GM12878 (cell line): ENCODE measurements around the gene RERE. TPM values are rescaled to one million over a fixed set of nuclear protein-coding genes. Genes with fewer than 3 reads are reported as not detected.

Experiments used
- ATAC-seq: fragments of 200-7000 bp; cut with Tn5 transposase; 3 replicates; pipeline ENCODE4 v1.9.1; 2020; ENCODE audit warnings: mild to moderate bottlenecking, moderate library complexity
- BruUV-seq: library from RNA; stranded (reverse); fragments of 400-500 nt; replicated peaks from 2 replicates; lab custom pipeline; 2021; lab: Mats Ljungman, UMichigan
- CTCF ChIA-PET: fragments of 300-600 bp; sonication (Branson Sonifier 250); formaldehyde crosslinking; extraction: SDS; loops from one replicate; lab custom pipeline; 2021; ENCODE audit warnings: inconsistent platforms; lab: Yijun Ruan, JAX
- POLR2A ChIA-PET: fragments of 350-600 bp; formaldehyde crosslinking; extraction: SDS; loops from one replicate; lab custom pipeline; 2021; ENCODE audit warnings: inconsistent platforms; lab: Charles Lee
- RAD21 ChIA-PET: fragments of 300-600 bp; sonication (Branson Sonifier 250); formaldehyde crosslinking; loops from one replicate; lab custom pipeline; 2023; ENCODE audit warnings: antibody characterized with exemption; ENCODE audit not compliant: unreplicated experiment; lab: Charles Lee
- SMC1A ChIA-PET: fragments of 300-600 bp; sonication (Branson Sonifier 250); formaldehyde crosslinking; loops from one replicate; lab custom pipeline; 2023; ENCODE audit not compliant: unreplicated experiment, uncharacterized antibody; lab: Charles Lee
- DNase-seq: peaks from one replicate; pipeline ENCODE4 v3.0.0-alpha.2; 2011; ENCODE audit warnings: low read depth, low spot score
- FAIRE-seq: peaks from 3 replicates; lab custom pipeline; 2011; peaks lifted over from hg19 to GRCh38; lab: Jason Lieb, UNC
- H2AFZ ChIP-seq: 2 replicates; pipeline ENCODE4 v1.6.0; 2011; ENCODE audit warnings: low read depth, low read length, control low read depth; ENCODE audit not compliant: control insufficient read depth
- H3K27ac ChIP-seq: 2 replicates; pipeline ENCODE4 v1.5.1; 2011; ENCODE audit warnings: control low read depth; ENCODE audit not compliant: control insufficient read depth, insufficient read depth
- H3K27me3 ChIP-seq, 2 experiments: replicated peaks in 1 of 2; 2 replicates each; pipeline versions ENCODE4 v1.6.0 to v1.6.1; 2011; ENCODE audit warnings: low read length in 1 of 2; ENCODE audit not compliant: control insufficient read depth in 2 of 2, insufficient read depth in 2 of 2
- H3K36me3 ChIP-seq, 2 experiments: 2 replicates each; pipeline ENCODE4 v1.5.1; 2011; ENCODE audit warnings: low read length in 1 of 2; ENCODE audit not compliant: control insufficient read depth in 2 of 2, insufficient read depth in 2 of 2
- H3K4me1 ChIP-seq: 2 replicates; pipeline ENCODE4 v1.6.1; 2011; ENCODE audit warnings: mild to moderate bottlenecking, low read length, moderate library complexity, mixed read lengths; ENCODE audit not compliant: control insufficient read depth, insufficient read depth
- H3K4me2 ChIP-seq: 2 replicates; pipeline ENCODE4 v1.6.0; 2011; ENCODE audit warnings: control low read depth; ENCODE audit not compliant: control insufficient read depth, insufficient read depth
- H3K4me3 ChIP-seq: fragments of 200-600 bp; sonication (generic); 2 replicates; pipeline ENCODE4 v1.5.1; 2016
- H3K79me2 ChIP-seq: 2 replicates; pipeline ENCODE4 v1.6.0; 2011; ENCODE audit warnings: low read length; ENCODE audit not compliant: control insufficient read depth, insufficient read depth
- H3K9ac ChIP-seq: 2 replicates; pipeline ENCODE4 v1.8.0; 2011; ENCODE audit warnings: low read length, control low read depth, mixed read lengths; ENCODE audit not compliant: control insufficient read depth, insufficient read depth
- H3K9me3 ChIP-seq: replicated peaks from 3 replicates; pipeline ENCODE4 v1.5.1; 2011; ENCODE audit warnings: mild to moderate bottlenecking, low read length; ENCODE audit not compliant: control insufficient read depth, insufficient read depth
- H4K20me1 ChIP-seq: 2 replicates; pipeline ENCODE4 v1.6.0; 2011; ENCODE audit not compliant: control insufficient read depth, insufficient read depth
- ATF2 ChIP-seq: IDR thresholded peaks from 2 replicates; pipeline ENCODE4 v1.6.1; 2012; ENCODE audit warnings: low read length, inconsistent platforms
- ATF7 ChIP-seq: fragments of 450-650 bp; IDR thresholded peaks from 2 replicates; pipeline ENCODE4 v1.6.1; 2016; ENCODE audit warnings: low read depth, mild to moderate bottlenecking
- CTCF ChIP-seq, 3 experiments: IDR thresholded peaks in 2 of 3; conservative IDR thresholded peaks in 1 of 3; 2 replicates each; pipeline ENCODE4 v1.5.1; 2011; ENCODE audit warnings: low read depth in 3 of 3, low read length in 3 of 3, mild to moderate bottlenecking in 3 of 3, control low read depth in 2 of 3, moderate library complexity in 2 of 3, inconsistent platforms in 1 of 3, mixed read lengths in 1 of 3; ENCODE audit not compliant: control insufficient read depth in 2 of 3, insufficient read depth in 1 of 3; ENCODE audit errors: extremely low read depth in 1 of 3
- HDAC2 ChIP-seq: fragments of 200-600 bp; sonication (generic); IDR thresholded peaks from 2 replicates; pipeline ENCODE4 v1.6.1; 2017
- MTA2 ChIP-seq: fragments of 450-650 bp; IDR thresholded peaks from 2 replicates; pipeline ENCODE4 v1.6.1; 2016; ENCODE audit warnings: low read depth, mild to moderate bottlenecking, moderate library complexity
- NR2C2 ChIP-seq: IDR thresholded peaks from 2 replicates; pipeline ENCODE4 v1.6.1; 2011; ENCODE audit warnings: borderline replicate concordance, low read depth; ENCODE audit not compliant: control insufficient read depth, insufficient read length
- PAX5 ChIP-seq: IDR thresholded peaks from 2 replicates; pipeline ENCODE4 v1.6.1; 2011; ENCODE audit warnings: low read depth, low read length, borderline replicate concordance
- RELA ChIP-seq: fragments of 450-650 bp; IDR thresholded peaks from 2 replicates; pipeline ENCODE4 v1.8.0; 2014; ENCODE audit warnings: borderline replicate concordance; ENCODE audit not compliant: partially characterized antibody
- REST ChIP-seq: IDR thresholded peaks from 2 replicates; pipeline ENCODE4 v1.6.1; 2012; ENCODE audit warnings: mild to moderate bottlenecking, low read depth, low read length
- SP1 ChIP-seq: IDR thresholded peaks from one replicate; pipeline ENCODE4 v1.6.1; 2011; ENCODE audit warnings: low read depth, low read length
- TARDBP ChIP-seq: IDR thresholded peaks from 2 replicates; pipeline ENCODE4 v1.6.1; 2016; ENCODE audit warnings: borderline replicate concordance
- ZBED1 ChIP-seq: IDR thresholded peaks from 2 replicates; pipeline ENCODE4 v1.6.1; 2016; ENCODE audit warnings: borderline replicate concordance
- ZBTB40 ChIP-seq: fragments of 450-650 bp; IDR thresholded peaks from 2 replicates; pipeline ENCODE4 v1.6.1; 2016; ENCODE audit warnings: mild to moderate bottlenecking, moderate library complexity, borderline replicate concordance
- ZNF384 ChIP-seq: IDR thresholded peaks from 2 replicates; pipeline ENCODE4 v1.6.1; 2012; ENCODE audit warnings: low read depth, mild to moderate bottlenecking, low read length, improper control_type of control experiment, borderline replicate concordance
- WGBS: methylation state at CpG from one replicate; pipeline ENCODE4 v1.1.6; 2016; ENCODE audit warnings: low lambda C conversion rate; ENCODE audit not compliant: insufficient replicate concordance, insufficient coverage; ENCODE audit errors: missing lambda C conversion rate; 5-methylcytosine and 5-hydroxymethylcytosine counted together
- in situ Hi-C: fragments of 300-500 bp; cut with MboI; formaldehyde crosslinking; loops from 9 replicates; pipeline ENCODE4 v1.14.3; 2018; ENCODE audit warnings: mixed read lengths
- intact Hi-C: fragments of 100-400 bp; cut with micrococcal nuclease; formaldehyde crosslinking; loops from one replicate; pipeline ENCODE4 v1.14.2; 2022; ENCODE audit not compliant: unreplicated experiment
- polyA plus RNA-seq, 11 experiments: library from polyadenylated mRNA; depleted of rRNA in 4 of 11; unstranded in 6 of 11; stranded (reverse) in 5 of 11; fragments of >200 nt; fragmentation: Nextera tagmentation in 4 of 11; fragmentation: Illumina TruSeq in 1 of 11; extraction: Ambion mirVana in 4 of 11; extraction: Trizol in 1 of 11; gene quantifications; 1 replicate in 1 of 11; 2 replicates in 10 of 11; pipeline versions ENCODE4 v1.2.1 to v1.2.3, GENCODE V29; 2011 to 2016; ENCODE audit warnings: inconsistent platforms in 2 of 11, missing spikeins in 2 of 11, low read depth in 1 of 11
- total RNA-seq, 4 experiments: library from RNA; depleted of rRNA in 3 of 4; stranded (reverse); fragments of >200 nt in 3 of 4; fragmentation: Illumina TruSeq in 1 of 4; extraction: Trizol in 1 of 4; gene quantifications; 2 replicates each; pipeline versions ENCODE4 v1.2.1 to v1.2.3, GENCODE V29; 2013 to 2021

Gene RERE
- total and polyA plus RNA-seq, 10 of the 15 experiments (the other 5 are each of a cell fraction or from before 2014, with no cell fraction given) = 5.2 to 60.5 (median 20.2) TPM

- Histone ChIP-seq H3K9me3 (no peaks in the 10 kb centered on the region; the same call in 1 of the 3 replicates), H4K20me1 (no peaks in the 10 kb centered on the region), H3K4me1 (peaks cover 11% of the 10 kb centered on the region), H3K9ac (no peak overlapping the region), H3K36me3 (no peaks in the 10 kb centered on the region; a peak in 1 of 4 replicates), H3K4me3 (no peak overlapping the region), H3K4me2 (no peak overlapping the region), H3K79me2 (no peaks in the 10 kb centered on the region; the same call in none of the 2 replicates), H3K27ac (no peak overlapping the region), H2AFZ (no peak overlapping the region), H3K27me3 (no peaks in the 10 kb centered on the region)
- ATAC-seq = no peak
- RAD21 ChIA-PET = interaction anchor here (0.6 kb wide), 1 partner anchor 61 kb away, joined by 4 read pairs; no protein-coding TSS in a partner anchor
- in situ Hi-C loops = no loop called here
- no TSS peak for BruUV-seq
- FAIRE-seq = no peak
- intact Hi-C loops = no loop called here
- WGBS = 70% methylated on average over 6 of the region's 6 CpGs
- no peak for DNase-seq
- CTCF ChIA-PET = interaction anchor here (2.8 kb wide), 1 partner anchor 103 kb away, joined by 7 read pairs; no protein-coding TSS in a partner anchor
- no peak for TF ChIP-seq CTCF (IDR thresholded peaks at IDR 0.05 in 2 of 3, conservative IDR thresholded peaks at IDR 0.05 in 1 of 3; ENCODE audit: control insufficient read depth in 2 of 3, extremely low read depth in 1 of 3, insufficient read depth in 1 of 3, low read depth in 3 of 3, low read length in 3 of 3)
- no peak for TF ChIP-seq PAX5
- no peak for TF ChIP-seq REST
- TF ChIP-seq ZBED1 = no peak
- no peak for TF ChIP-seq RELA
- TF ChIP-seq HDAC2 = no peak
- no peak for TF ChIP-seq ZNF384
- no peak for TF ChIP-seq NR2C2
- no peak for TF ChIP-seq MTA2
- no peak for TF ChIP-seq ATF7
- TF ChIP-seq TARDBP = no peak
- TF ChIP-seq ZBTB40 = no peak
- no peak for TF ChIP-seq ATF2
- no peak for TF ChIP-seq SP1
- SMC1A ChIA-PET = interaction anchor here (1.2 kb wide), 1 partner anchor 14 kb away, joined by 5 read pairs; no protein-coding TSS in a partner anchor
- POLR2A ChIA-PET = no interaction called here
These were observed 72.1 kb downstream of the RERE start for GRCh38 chr1:8745346-8745745.
